SJCRH30 (cell line): Measurements from ENCODE around the gene MXD4. TPM values are rescaled to one million over a fixed set of nuclear protein-coding genes. Genes with fewer than 3 reads are reported as not detected.
"Not testable (repeated sequence)": the region's sequence is repeated elsewhere in the genome, so short reads cannot be mapped to it uniquely, and the experiment has no call there.

Experiments
- DNase-seq, 2 experiments: peaks; one replicate each; pipeline ENCODE4 v3.0.0-alpha.2; 2015 to 2020
- H3K27ac ChIP-seq: fragments of 250-450 bp; sonication (Bioruptor Pico); 2 replicates; pipeline ENCODE4 v1.5.1; 2020; ENCODE audit warnings: mild to moderate bottlenecking, moderate library complexity
- H3K27me3 ChIP-seq: fragments of 250-450 bp; sonication (Bioruptor Pico); 2 replicates; pipeline ENCODE4 v1.5.1; 2020; ENCODE audit warnings: mild to moderate bottlenecking, moderate library complexity
- H3K36me3 ChIP-seq: fragments of 250-450 bp; sonication (Bioruptor Pico); 2 replicates; pipeline ENCODE4 v1.5.1; 2020; ENCODE audit warnings: mild to moderate bottlenecking, moderate library complexity
- H3K4me1 ChIP-seq: fragments of 250-450 bp; sonication (Bioruptor Pico); 2 replicates; pipeline ENCODE4 v1.5.1; 2020; ENCODE audit warnings: mild to moderate bottlenecking, moderate library complexity
- H3K4me3 ChIP-seq: fragments of 250-450 bp; sonication (Bioruptor Pico); 2 replicates; pipeline ENCODE4 v1.5.1; 2020; ENCODE audit warnings: mild to moderate bottlenecking, moderate library complexity
- H3K9me3 ChIP-seq: fragments of 250-450 bp; sonication (Bioruptor Pico); replicated peaks from 2 replicates; pipeline ENCODE4 v1.5.1; 2020; ENCODE audit warnings: mild to moderate bottlenecking, moderate library complexity
- total RNA-seq: library from RNA; depleted of rRNA; stranded (reverse); fragments of >200 nt; shearing (Covaris generic); gene quantifications from 2 replicates; pipeline ENCODE4 v1.2.3, GENCODE V29; 2014

MXD4 gene
- total RNA-seq, 1 experiment from 2014 or later: 7.1 TPM

- peaks cover 10% of the 10 kb centered on the region; the same call in 1 of the 2 replicates for H3K27me3 ChIP-seq
- H3K4me3 ChIP-seq: no peak overlapping the region
- peak in 1 of 2 experiments; percentile 43 for DNase-seq
- no peak overlapping the region for H3K27ac ChIP-seq
- no peaks in the 10 kb centered on the region; the same call in 1 of the 2 replicates for H3K4me1 ChIP-seq
- H3K9me3 ChIP-seq: no peaks in the 10 kb centered on the region
- no peaks in the 10 kb centered on the region for H3K36me3 ChIP-seq
Measured at GRCh38 chr4:2286904-2287593, 25.1 kb upstream of the MXD4 start.

- H3K4me3 ChIP-seq: no peak overlapping the region
- H3K9me3 ChIP-seq: no peaks in the 10 kb centered on the region
- DNase-seq: no peak
- no peaks in the 10 kb centered on the region; the same call in 1 of the 2 replicates for H3K4me1 ChIP-seq
- H3K27ac ChIP-seq: no peak overlapping the region
- peaks cover 10% of the 10 kb centered on the region; the same call in 1 of the 2 replicates for H3K27me3 ChIP-seq
- H3K36me3 ChIP-seq: no peaks in the 10 kb centered on the region
Measured at GRCh38 chr4:2285613-2286381, 23.9 kb upstream of the MXD4 start.

GRCh38 chr4:2284934-2285612 is 23.2 kb upstream of the MXD4 start:
- no peak for DNase-seq
- no peaks in the 10 kb centered on the region for H3K36me3 ChIP-seq
- H3K27ac ChIP-seq: no peak overlapping the region
- H3K4me1 ChIP-seq: no peaks in the 10 kb centered on the region; the same call in 1 of the 2 replicates
- no peaks in the 10 kb centered on the region for H3K9me3 ChIP-seq
- no peak overlapping the region for H3K4me3 ChIP-seq
- H3K27me3 ChIP-seq: peaks cover 10% of the 10 kb centered on the region; the same call in 1 of the 2 replicates

- H3K36me3 ChIP-seq: no peaks in the 10 kb centered on the region
- DNase-seq: no peak
- peaks cover 10% of the 10 kb centered on the region; the same call in 1 of the 2 replicates for H3K27me3 ChIP-seq
- no peaks in the 10 kb centered on the region; the same call in 1 of the 2 replicates for H3K4me1 ChIP-seq
- no peak overlapping the region for H3K27ac ChIP-seq
- no peaks in the 10 kb centered on the region for H3K9me3 ChIP-seq
- no peak overlapping the region for H3K4me3 ChIP-seq
Measured at GRCh38 chr4:2284161-2284933, 22.4 kb upstream of the MXD4 start.

GRCh38 chr4:2283199-2283711 is 21.3 kb upstream of the MXD4 start:
- Histone ChIP-seq H3K9me3 (no peaks in the 10 kb centered on the region), H3K4me3 (no peak overlapping the region), H3K4me1 (no peaks in the 10 kb centered on the region; the same call in 1 of the 2 replicates), H3K27ac (no peak overlapping the region), H3K27me3 (peaks cover 10% of the 10 kb centered on the region; the same call in 1 of the 2 replicates), H3K36me3 (no peaks in the 10 kb centered on the region)
- no peak for DNase-seq

- no peaks in the 10 kb centered on the region for H3K36me3 ChIP-seq
- no peak for DNase-seq
- no peak overlapping the region for H3K27ac ChIP-seq
- H3K27me3 ChIP-seq: peaks cover 10% of the 10 kb centered on the region; the same call in 1 of the 2 replicates
- H3K4me3 ChIP-seq: no peak overlapping the region
- no peaks in the 10 kb centered on the region; the same call in 1 of the 2 replicates for H3K4me1 ChIP-seq
- H3K9me3 ChIP-seq: no peaks in the 10 kb centered on the region
Measured at GRCh38 chr4:2281575-2282343, 19.9 kb upstream of the MXD4 start.

GRCh38 chr4:2280531-2281300 is 18.8 kb upstream of the MXD4 start:
- Histone ChIP-seq H3K9me3 (no peaks in the 10 kb centered on the region), H3K4me3 (no peak overlapping the region), H3K36me3 (no peaks in the 10 kb centered on the region), H3K4me1 (no peaks in the 10 kb centered on the region), H3K27ac (no peak overlapping the region), H3K27me3 (peaks cover 3% of the 10 kb centered on the region; the same call in 1 of the 2 replicates)
- DNase-seq: no peak

- no peak overlapping the region for H3K4me3 ChIP-seq
- no peaks in the 10 kb centered on the region for H3K4me1 ChIP-seq
- no peaks in the 10 kb centered on the region for H3K36me3 ChIP-seq
- DNase-seq: no peak
- H3K27ac ChIP-seq: no peak overlapping the region
- H3K27me3 ChIP-seq: peaks cover 9% of the 10 kb centered on the region; the same call in 1 of the 2 replicates
- no peaks in the 10 kb centered on the region for H3K9me3 ChIP-seq
Measured at GRCh38 chr4:2277956-2278355, 16.0 kb upstream of the MXD4 start.

- Histone ChIP-seq H3K4me3 (no peak overlapping the region), H3K9me3 (no peaks in the 10 kb centered on the region), H3K36me3 (no peaks in the 10 kb centered on the region), H3K27me3 (peaks cover 11% of the 10 kb centered on the region; the same call in 1 of the 2 replicates), H3K27ac (no peak overlapping the region), H3K4me1 (no peaks in the 10 kb centered on the region)
- DNase-seq: no peak
Measured at GRCh38 chr4:2276581-2277325, 14.8 kb upstream of the MXD4 start.

- Histone ChIP-seq H3K27ac (no peak overlapping the region), H3K27me3 (peaks cover 11% of the 10 kb centered on the region; the same call in 1 of the 2 replicates), H3K4me3 (no peak overlapping the region), H3K9me3 (no peaks in the 10 kb centered on the region), H3K36me3 (no peaks in the 10 kb centered on the region), H3K4me1 (no peaks in the 10 kb centered on the region)
- DNase-seq: no peak
Measured at GRCh38 chr4:2275546-2276251, 13.8 kb upstream of the MXD4 start.

- not testable (repeated sequence) for H3K27ac ChIP-seq, H3K9me3 ChIP-seq, DNase-seq, H3K4me1 ChIP-seq, H3K4me3 ChIP-seq, H3K36me3 ChIP-seq
- H3K27me3 ChIP-seq: peaks cover 11% of the 10 kb centered on the region; the same call in 1 of the 2 replicates
Measured at GRCh38 chr4:2275044-2275397, 13.1 kb upstream of the MXD4 start.
